ENCODE results near the gene SGPL1. TPM values are rescaled to one million over a fixed set of nuclear protein-coding genes. Genes with fewer than 3 reads are reported as not detected.
A peak's percentile ranks its signal among the peaks of the same experiment; 100 is the strongest.
"Not testable (repeated sequence)": the region's sequence is repeated elsewhere in the genome, so short reads cannot be mapped to it uniquely, and the experiment has no call there.

SGPL1 gene
- total RNA-seq, 4 donors from 2014 or later = 24.9 to 65.4 (median 61.3) TPM

DNA sequence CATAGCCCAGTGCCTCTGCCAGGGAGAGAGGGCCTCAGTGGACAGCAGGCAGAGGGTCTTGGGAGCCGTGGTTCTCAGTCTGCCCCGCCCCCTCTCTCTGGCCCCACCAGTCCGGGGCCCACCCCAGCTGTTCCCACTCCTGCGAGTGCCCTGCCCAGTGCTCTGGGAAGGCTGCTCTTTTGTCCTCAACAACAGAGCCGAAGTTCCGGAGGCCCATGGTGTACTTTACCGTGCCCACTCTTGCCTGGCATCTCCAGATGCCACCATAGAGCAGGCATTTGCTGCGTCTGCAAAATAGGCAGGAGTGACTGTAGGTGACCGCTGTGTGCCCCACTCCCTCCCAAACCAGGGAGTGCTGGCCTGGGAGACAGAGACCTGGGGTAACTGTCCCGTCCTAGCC lies 101.9 kb downstream of the SGPL1 start:
- Histone ChIP-seq H3K27ac (no peak overlapping the region), H3K4me3 (no peak overlapping the region)

DNA sequence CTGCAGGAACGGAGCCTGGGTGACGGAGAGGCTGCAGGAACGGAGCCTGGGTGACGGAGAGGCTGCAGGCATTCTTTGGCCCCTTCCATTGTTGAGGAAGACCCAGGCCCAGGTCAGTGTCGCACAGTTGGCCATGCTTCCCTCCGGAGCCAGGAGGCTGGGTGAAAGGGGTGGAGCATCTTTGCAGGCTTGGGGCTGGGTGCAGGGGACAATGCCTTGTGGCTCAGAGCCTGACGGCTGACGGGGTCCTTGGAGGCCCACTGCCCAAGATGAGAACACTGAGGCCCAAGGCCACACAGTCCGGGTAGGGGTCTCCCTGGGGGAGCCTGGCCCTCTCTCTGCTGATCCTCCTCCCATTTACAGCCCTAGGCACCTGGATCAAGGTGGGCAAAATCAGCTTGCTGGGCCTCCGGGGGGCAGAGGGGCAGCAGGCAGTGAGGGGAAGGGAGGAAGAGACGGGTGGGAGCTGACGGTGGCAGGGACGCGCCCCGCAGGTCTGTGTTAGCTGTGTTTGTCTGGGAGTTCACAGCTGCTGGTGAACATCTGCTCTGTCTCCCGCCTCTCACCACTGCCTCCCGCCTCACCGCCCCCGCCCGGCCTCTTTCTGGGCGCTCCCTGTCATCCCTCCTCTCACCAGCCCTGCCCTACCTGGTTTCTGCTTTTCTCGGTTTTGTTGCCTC lies 103.2 kb downstream of the SGPL1 start:
- Histone ChIP-seq H3K27me3 (peaks cover 11% of the 10 kb centered on the region), H3K4me1 (no peaks in the 10 kb centered on the region), H3K4me3 (no peak overlapping the region), H3K27ac (no peak overlapping the region), H3K9me3 (no peaks in the 10 kb centered on the region), H3K36me3 (no peaks in the 10 kb centered on the region)
- peak; percentile 27 for DNase-seq
- TF ChIP-seq POLR2A (IDR thresholded peaks at IDR 0.05) (no peak), EP300 (IDR thresholded peaks at IDR 0.05; ENCODE audit: low read depth) (no peak), POLR2AphosphoS5 (IDR thresholded peaks at IDR 0.05) (no peak)
- TF ChIP-seq, protein P1, sequence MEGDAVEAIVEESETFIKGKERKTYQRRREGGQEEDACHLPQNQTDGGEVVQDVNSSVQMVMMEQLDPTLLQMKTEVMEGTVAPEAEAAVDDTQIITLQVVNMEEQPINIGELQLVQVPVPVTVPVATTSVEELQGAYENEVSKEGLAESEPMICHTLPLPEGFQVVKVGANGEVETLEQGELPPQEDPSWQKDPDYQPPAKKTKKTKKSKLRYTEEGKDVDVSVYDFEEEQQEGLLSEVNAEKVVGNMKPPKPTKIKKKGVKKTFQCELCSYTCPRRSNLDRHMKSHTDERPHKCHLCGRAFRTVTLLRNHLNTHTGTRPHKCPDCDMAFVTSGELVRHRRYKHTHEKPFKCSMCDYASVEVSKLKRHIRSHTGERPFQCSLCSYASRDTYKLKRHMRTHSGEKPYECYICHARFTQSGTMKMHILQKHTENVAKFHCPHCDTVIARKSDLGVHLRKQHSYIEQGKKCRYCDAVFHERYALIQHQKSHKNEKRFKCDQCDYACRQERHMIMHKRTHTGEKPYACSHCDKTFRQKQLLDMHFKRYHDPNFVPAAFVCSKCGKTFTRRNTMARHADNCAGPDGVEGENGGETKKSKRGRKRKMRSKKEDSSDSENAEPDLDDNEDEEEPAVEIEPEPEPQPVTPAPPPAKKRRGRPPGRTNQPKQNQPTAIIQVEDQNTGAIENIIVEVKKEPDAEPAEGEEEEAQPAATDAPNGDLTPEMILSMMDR (IDR thresholded peaks at IDR 0.05) = no peak
- 10 to 36% methylated on average over 2 to 22 of the region's 22 CpGs for WGBS, 2 donors (ENCODE audit: low coverage in 1 of 2)
- intact Hi-C loops (cut with DNase I; ENCODE audit: low total_unique reads) = no loop called here
- in situ Hi-C loops (cut with MboI; ENCODE audit: low pct_ligation_motif_present in 1 of 4, low pct_unique_long_range_greater_than_20kb in 1 of 4, low sequenced_read_pairs in 3 of 4) = no loop called here

More for the DNA sequence above, 101.9 kb downstream of the SGPL1 start:
- Histone ChIP-seq H3K9me3 (no peaks in the 10 kb centered on the region), H3K4me1 (no peaks in the 10 kb centered on the region), H3K27me3 (peaks cover 7% of the 10 kb centered on the region), H3K36me3 (no peaks in the 10 kb centered on the region)
- in situ Hi-C loops (cut with MboI; ENCODE audit: low pct_ligation_motif_present in 1 of 4, low pct_unique_long_range_greater_than_20kb in 1 of 4, low sequenced_read_pairs in 3 of 4) (no loop called here), intact Hi-C loops (cut with DNase I; ENCODE audit: low total_unique reads) (no loop called here)
- WGBS, 2 donors (ENCODE audit: low coverage in 1 of 2) = 63% methylated on average over 10 of the region's 10 CpGs; no CpG with 5 or more reads in 1 of the 2 donors
- TF ChIP-seq POLR2A (IDR thresholded peaks at IDR 0.05) = no peak
- TF ChIP-seq POLR2AphosphoS5 (IDR thresholded peaks at IDR 0.05) = no peak
- TF ChIP-seq, protein P1 (IDR thresholded peaks at IDR 0.05) = no peak
- TF ChIP-seq EP300 (IDR thresholded peaks at IDR 0.05; ENCODE audit: low read depth) = no peak
- DNase-seq = no peak

DNA sequence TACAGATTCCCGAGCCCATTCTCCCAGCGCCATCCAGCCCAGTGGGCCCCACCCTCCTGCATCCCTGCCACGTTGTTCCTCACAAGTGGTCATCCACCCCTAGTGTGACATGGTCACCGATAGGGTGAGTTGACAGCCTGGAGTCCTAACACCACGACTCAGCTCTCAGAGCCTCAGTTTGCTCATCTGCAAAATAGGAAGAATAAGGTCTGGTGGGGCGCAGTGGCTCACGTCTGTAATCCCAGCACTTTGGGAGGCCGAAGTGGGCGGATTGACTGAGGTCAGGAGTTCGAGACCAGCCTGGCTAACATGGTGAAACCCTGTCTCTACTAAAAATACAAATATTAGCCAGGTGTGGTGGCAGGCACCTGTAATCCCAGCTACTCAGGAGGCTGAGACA lies 104.2 kb downstream of the SGPL1 start:
- H3K36me3 ChIP-seq; H3K9me3 ChIP-seq; H3K27ac ChIP-seq; H3K4me1 ChIP-seq; H3K4me3 ChIP-seq; intact Hi-C loops (cut with DNase I; ENCODE audit: low total_unique reads); DNase-seq: not testable (repeated sequence)
- H3K27me3 ChIP-seq = peaks cover 11% of the 10 kb centered on the region
- WGBS, 2 donors (ENCODE audit: low coverage in 1 of 2) = 78 to 100% methylated on average over 5 to 10 of the region's 10 CpGs
- in situ Hi-C loops (cut with MboI; ENCODE audit: low pct_ligation_motif_present in 1 of 4, low pct_unique_long_range_greater_than_20kb in 1 of 4, low sequenced_read_pairs in 3 of 4) = loop anchor here in 3 of 4 donors (10.0 kb wide), 2 partner anchors 355 to 365 kb away; no protein-coding TSS in a partner anchor

DNA sequence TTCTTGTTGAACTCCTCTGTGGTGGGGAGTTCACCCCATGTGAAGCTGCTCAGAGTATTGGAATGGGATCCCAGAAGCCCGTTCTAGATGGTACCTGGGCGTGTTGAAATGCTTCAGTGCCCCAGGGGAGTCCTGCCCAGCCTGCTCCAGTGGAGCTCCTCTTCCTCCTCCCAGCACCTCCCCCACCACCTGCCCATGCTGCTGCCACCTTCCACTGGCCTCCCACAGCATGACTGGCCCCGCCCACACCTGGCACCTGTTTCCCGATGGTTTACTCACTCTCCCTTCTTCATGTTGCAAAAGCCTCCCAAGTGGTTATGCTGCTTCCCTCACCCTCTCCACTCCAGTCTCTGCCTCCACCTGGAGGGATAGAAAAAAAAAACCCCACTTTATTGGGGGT lies 104.8 kb downstream of the SGPL1 start:
- Histone ChIP-seq H3K4me1 (peaks cover 0 to 1% (median 0%) of the 10 kb centered on the region in 4 donors), H3K27ac (no peak overlapping the region), H3K27me3 (peaks cover 11% of the 10 kb centered on the region), H3K4me3 (no peak overlapping the region), H3K9me3 (no peaks in the 10 kb centered on the region), H3K36me3 (no peaks in the 10 kb centered on the region)
- DNase-seq = peak; percentile 61
- TF ChIP-seq POLR2AphosphoS5 (IDR thresholded peaks at IDR 0.05) (no peak), POLR2A (IDR thresholded peaks at IDR 0.05) (no peak), EP300 (IDR thresholded peaks at IDR 0.05; ENCODE audit: low read depth) (no peak)
- TF ChIP-seq, protein P1 (IDR thresholded peaks at IDR 0.05) = no peak
- in situ Hi-C loops (cut with MboI; ENCODE audit: low pct_ligation_motif_present in 1 of 4, low pct_unique_long_range_greater_than_20kb in 1 of 4, low sequenced_read_pairs in 3 of 4) (loop anchor here in 3 of 4 donors (10.0 kb wide), 2 partner anchors 354 to 364 kb away; no protein-coding TSS in a partner anchor), intact Hi-C loops (cut with DNase I; ENCODE audit: low total_unique reads) (no loop called here)
- 17% methylated on average over 4 of the region's 4 CpGs; no CpG with 5 or more reads in 1 of the 2 donors for WGBS, 2 donors (ENCODE audit: low coverage in 1 of 2)
